NB4 (cell line): ENCODE data around the gene STEAP3.

Source experiments
- TF ChIP-seq, protein P1 (sequence below): IDR thresholded peaks from 2 replicates; pipeline ENCODE4 v1.6.1; 2011; ENCODE audit warnings: low read depth, low read length
- TF ChIP-seq, protein P2 (sequence below): IDR thresholded peaks from one replicate; pipeline ENCODE4 v1.5.1; 2012; ENCODE audit warnings: low read depth, low read length

DNA sequence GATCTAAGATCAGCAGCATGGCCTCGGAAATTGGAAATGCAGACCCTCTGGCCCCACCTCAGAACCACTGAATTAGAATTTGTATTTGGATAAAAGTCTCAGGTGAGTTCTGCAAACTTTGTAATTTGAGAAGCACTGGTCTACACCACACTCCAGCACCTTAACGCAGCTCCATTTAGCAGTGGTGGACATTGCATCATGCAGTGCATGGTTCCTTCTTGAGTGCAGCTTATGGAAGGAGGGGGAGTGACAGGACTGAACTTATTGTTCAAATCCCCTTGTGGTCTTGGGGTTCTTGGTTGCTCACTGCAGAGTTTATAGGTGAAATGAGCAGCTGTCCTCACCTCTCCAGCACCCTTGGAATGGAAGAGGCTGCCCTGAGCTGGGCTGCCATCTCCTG, 17.4 kb upstream of the STEAP3 start:
- TF ChIP-seq, protein P1, sequence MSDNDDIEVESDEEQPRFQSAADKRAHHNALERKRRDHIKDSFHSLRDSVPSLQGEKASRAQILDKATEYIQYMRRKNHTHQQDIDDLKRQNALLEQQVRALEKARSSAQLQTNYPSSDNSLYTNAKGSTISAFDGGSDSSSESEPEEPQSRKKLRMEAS = no peak
- TF ChIP-seq, protein P2, sequence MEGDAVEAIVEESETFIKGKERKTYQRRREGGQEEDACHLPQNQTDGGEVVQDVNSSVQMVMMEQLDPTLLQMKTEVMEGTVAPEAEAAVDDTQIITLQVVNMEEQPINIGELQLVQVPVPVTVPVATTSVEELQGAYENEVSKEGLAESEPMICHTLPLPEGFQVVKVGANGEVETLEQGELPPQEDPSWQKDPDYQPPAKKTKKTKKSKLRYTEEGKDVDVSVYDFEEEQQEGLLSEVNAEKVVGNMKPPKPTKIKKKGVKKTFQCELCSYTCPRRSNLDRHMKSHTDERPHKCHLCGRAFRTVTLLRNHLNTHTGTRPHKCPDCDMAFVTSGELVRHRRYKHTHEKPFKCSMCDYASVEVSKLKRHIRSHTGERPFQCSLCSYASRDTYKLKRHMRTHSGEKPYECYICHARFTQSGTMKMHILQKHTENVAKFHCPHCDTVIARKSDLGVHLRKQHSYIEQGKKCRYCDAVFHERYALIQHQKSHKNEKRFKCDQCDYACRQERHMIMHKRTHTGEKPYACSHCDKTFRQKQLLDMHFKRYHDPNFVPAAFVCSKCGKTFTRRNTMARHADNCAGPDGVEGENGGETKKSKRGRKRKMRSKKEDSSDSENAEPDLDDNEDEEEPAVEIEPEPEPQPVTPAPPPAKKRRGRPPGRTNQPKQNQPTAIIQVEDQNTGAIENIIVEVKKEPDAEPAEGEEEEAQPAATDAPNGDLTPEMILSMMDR = no peak
